K562 (cell line): Measurements from ENCODE around the gene ZNF277. TPM values are rescaled to one million over a fixed set of nuclear protein-coding genes. Genes with fewer than 3 reads are reported as not detected.
A peak's percentile ranks its signal among the peaks of the same experiment; 100 is the strongest.

Experiments
- ATAC-seq: fragments of 200-7000 bp; cut with Tn5 transposase; 3 replicates; pipeline ENCODE4 v1.9.1; 2020; ENCODE audit warnings: moderate library complexity
- BruUV-seq: library from RNA; stranded (reverse); fragments of 400-500 nt; replicated peaks from 2 replicates; lab custom pipeline; 2021; lab: Mats Ljungman, UMichigan
- CTCF ChIA-PET: fragments of 300-600 bp; formaldehyde crosslinking; extraction: SDS; loops from one replicate; lab custom pipeline; 2021; ENCODE audit warnings: low intra/inter-chr PET ratio; lab: Yijun Ruan, JAX
- POLR2A ChIA-PET: fragments of 300-600, 350-650 bp; sonication (Branson Sonifier 250); formaldehyde crosslinking; extraction: SDS; loops from one replicate; lab custom pipeline; 2021; ENCODE audit warnings: antibody characterized with exemption, inconsistent platforms; lab: Yijun Ruan, JAX
- DNase-seq, 4 experiments: peaks; one replicate each; pipeline versions ENCODE4 v3.0.0 to v3.0.0-alpha.2; 2011 to 2018; ENCODE audit warnings: low spot score in 3 of 4, mixed read lengths in 3 of 4; ENCODE audit errors: extremely low read depth in 1 of 4
- FAIRE-seq: peaks from 2 replicates; lab custom pipeline; 2011; peaks lifted over from hg19 to GRCh38; lab: Jason Lieb, UNC
- H2AFZ ChIP-seq: 2 replicates; pipeline ENCODE4 v1.6.0; 2011; ENCODE audit warnings: low read depth, low read length, control low read depth, inconsistent platforms
- H3K27ac ChIP-seq: fragments of 200-600 bp; 3 replicates; pipeline ENCODE4 v1.8.0; 2011; ENCODE audit warnings: low read depth, mild to moderate bottlenecking, control low read depth, inconsistent platforms, low read length, moderate library complexity, mixed read lengths; ENCODE audit errors: extremely low read depth
- H3K27me3 ChIP-seq, 2 experiments: fragments of 300-600 bp in 1 of 2; 2 replicates in 1 of 2; 3 replicates in 1 of 2; pipeline versions ENCODE4 v1.6.0 to v1.8.0; 2011; ENCODE audit warnings: inconsistent platforms in 2 of 2, low read length in 2 of 2, mild to moderate bottlenecking in 1 of 2, mixed read lengths in 1 of 2, moderate library complexity in 1 of 2; ENCODE audit not compliant: control insufficient read depth in 2 of 2, insufficient read depth in 2 of 2
- H3K36me3 ChIP-seq: fragments of 300-600 bp; 3 replicates; pipeline ENCODE4 v1.8.0; 2011; ENCODE audit warnings: mild to moderate bottlenecking, low read length, inconsistent platforms; ENCODE audit not compliant: control insufficient read depth, insufficient read depth
- H3K4me1 ChIP-seq, 2 experiments: fragments of 200-600 bp in 1 of 2; replicated peaks in 1 of 2; 2 replicates in 1 of 2; 3 replicates in 1 of 2; pipeline versions ENCODE4 v1.5.1 to v1.8.0; 2011; ENCODE audit warnings: inconsistent platforms in 2 of 2, low read length in 2 of 2, mild to moderate bottlenecking in 1 of 2, mixed read lengths in 1 of 2, moderate library complexity in 1 of 2; ENCODE audit not compliant: control insufficient read depth in 2 of 2, insufficient read depth in 2 of 2
- H3K4me2 ChIP-seq: 2 replicates; pipeline ENCODE4 v1.6.1; 2011; ENCODE audit warnings: low read length, control low read depth, inconsistent platforms, mixed read lengths; ENCODE audit not compliant: insufficient read depth
- H3K4me3 ChIP-seq: fragments of 200-600 bp; sonication (generic), shearing (Covaris generic); 2 replicates; pipeline ENCODE4 v1.5.1; 2016; ENCODE audit warnings: control low read depth, inconsistent platforms
- H3K79me2 ChIP-seq: fragments of 200-600 bp; 3 replicates; pipeline ENCODE4 v1.8.0; 2011; ENCODE audit warnings: low read length, inconsistent platforms; ENCODE audit not compliant: control insufficient read depth, insufficient read depth
- H3K9ac ChIP-seq, 2 experiments: 2 replicates each; pipeline versions ENCODE4 v1.6.0 to v1.6.1; 2011; ENCODE audit warnings: low read depth in 2 of 2, low read length in 2 of 2, control low read depth in 1 of 2, inconsistent platforms in 1 of 2, mild to moderate bottlenecking in 1 of 2, mixed read lengths in 1 of 2; ENCODE audit not compliant: insufficient read depth in 1 of 2
- H3K9me1 ChIP-seq: one replicate; pipeline ENCODE4 v1.6.0; 2011; ENCODE audit warnings: inconsistent platforms, mild to moderate bottlenecking, low read length, moderate library complexity; ENCODE audit not compliant: control insufficient read depth, insufficient read depth
- H3K9me3 ChIP-seq: replicated peaks from 2 replicates; pipeline ENCODE4 v1.5.1; 2011; ENCODE audit warnings: low read depth, low read length, inconsistent platforms; ENCODE audit not compliant: control insufficient read depth, insufficient read depth
- H4K20me1 ChIP-seq: replicated peaks from 2 replicates; pipeline ENCODE4 v1.6.1; 2011; ENCODE audit warnings: low read length, inconsistent platforms, mixed read lengths; ENCODE audit not compliant: control insufficient read depth, insufficient read depth
- HDAC3 ChIP-seq: fragments of 450-650 bp; IDR thresholded peaks from 2 replicates; pipeline ENCODE4 v1.6.1; 2018; ENCODE audit warnings: borderline replicate concordance, mild to moderate bottlenecking, moderate library complexity; ENCODE audit not compliant: partially characterized antibody
- NELFE ChIP-seq: IDR thresholded peaks from 2 replicates; pipeline ENCODE4 v1.6.1; 2011; ENCODE audit warnings: mild to moderate bottlenecking; ENCODE audit not compliant: insufficient read depth, insufficient read length
- SIN3B ChIP-seq: fragments of 450-650 bp; IDR thresholded peaks from 2 replicates; pipeline ENCODE4 v1.6.1; 2017; ENCODE audit warnings: low read depth, mild to moderate bottlenecking, moderate library complexity
- ZKSCAN1 ChIP-seq: fragments of 150-350 bp; IDR thresholded peaks from 2 replicates; pipeline ENCODE4 v1.6.1; 2016; ENCODE audit warnings: low read depth, low read length
- ZNF277 ChIP-seq: fragments of 250-450 bp; sonication (Bioruptor Pico); IDR thresholded peaks from 2 replicates; pipeline ENCODE4 v1.8.0; 2022; ENCODE audit warnings: inconsistent platforms, mild to moderate bottlenecking, moderate library complexity, borderline replicate concordance
- WGBS: fragments of 100-300 bp; shearing (Covaris generic); methylation state at CpG from one replicate; pipeline ENCODE4 v1.1.6; 2016; ENCODE audit warnings: low coverage, mixed read lengths; ENCODE audit not compliant: insufficient coverage; ENCODE audit errors: missing lambda C conversion rate; 5-methylcytosine and 5-hydroxymethylcytosine counted together
- in situ Hi-C: fragments of 300-500 bp; cut with MboI; formaldehyde crosslinking; loops from 4 replicates; pipeline ENCODE4 v1.15.0; 2018; ENCODE audit warnings: inconsistent platforms, mixed read lengths
- intact Hi-C: fragments of 100-400 bp; cut with micrococcal nuclease; formaldehyde crosslinking; loops from 2 replicates; pipeline ENCODE4 v1.14.2; 2022
- polyA plus RNA-seq, 8 experiments: library from polyadenylated mRNA; depleted of rRNA in 4 of 8; stranded (reverse) in 5 of 8; unstranded in 3 of 8; fragments of >200 nt; fragmentation: Nextera tagmentation in 2 of 8; fragmentation: Illumina TruSeq in 1 of 8; extraction: Ambion mirVana in 2 of 8; extraction: Trizol in 1 of 8; gene quantifications; 2 replicates each; pipeline versions ENCODE4 v1.2.1 to v1.2.3, GENCODE V29; 2011 to 2014; ENCODE audit warnings: inconsistent platforms in 1 of 8, missing spikeins in 1 of 8
- total RNA-seq, 7 experiments: library from RNA; depleted of rRNA in 6 of 7; stranded (reverse); fragments of >200 nt in 6 of 7; fragmentation: Illumina TruSeq in 2 of 7; extraction: Trizol in 2 of 7; gene quantifications; 2 replicates each; pipeline versions ENCODE4 v1.2.1 to v1.2.3, GENCODE V29; 2011 to 2021; ENCODE audit warnings: low replicate concordance in 1 of 7
- TF ChIP-seq, protein P1 (sequence below): sonication (generic); formaldehyde crosslinking; IDR thresholded peaks from 2 replicates; pipeline ENCODE4 v1.8.1; 2023; ENCODE audit warnings: mild to moderate bottlenecking, missing genetic modification reagents, moderate library complexity
- TF ChIP-seq, protein P2 (sequence below): IDR thresholded peaks from 3 replicates; pipeline ENCODE4 v1.6.1; 2011; ENCODE audit warnings: borderline replicate concordance, mild to moderate bottlenecking, moderate library complexity; ENCODE audit not compliant: insufficient read length; ENCODE audit errors: extremely low read depth

The ZNF277 gene
- total and polyA plus RNA-seq, 9 of the 15 experiments (the other 6 are each of a cell fraction or from before 2014, with no cell fraction given): 18.8 to 33.5 (median 27.7) TPM

DNA sequence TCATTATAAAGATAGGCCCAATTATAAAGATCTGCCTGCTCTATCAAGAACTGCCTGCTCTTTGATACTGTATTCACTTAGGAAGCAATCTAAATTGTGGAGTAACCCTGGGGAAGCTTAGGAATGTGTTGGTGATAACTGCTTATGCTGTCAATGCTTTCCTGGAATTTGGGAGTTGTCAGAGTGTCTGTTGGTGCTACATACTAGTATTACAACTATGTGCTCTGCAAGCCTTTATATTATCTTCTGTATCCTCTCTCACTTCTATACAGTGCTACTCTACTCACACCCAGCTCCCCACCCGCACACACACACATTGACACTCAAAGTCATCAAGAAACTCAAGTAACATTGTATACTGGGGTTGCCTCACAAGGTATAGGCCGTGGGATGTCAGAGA, 6.1 kb downstream of the ZNF277 start:
- FAIRE-seq: no peak
- in situ Hi-C loops (no loop called here), intact Hi-C loops (no loop called here)
- Histone ChIP-seq H3K36me3 (no peaks in the 10 kb centered on the region), H3K27me3 (no peaks in the 10 kb centered on the region), H2AFZ (no peak overlapping the region), H3K9me3 (no peaks in the 10 kb centered on the region), H4K20me1 (no peaks in the 10 kb centered on the region), H3K4me1 (0 out of 5 replicates have a peak, but pooled peaks cover 0 to 2% of the 10 kb centered on the region in 2 experiments), H3K9ac (no peak overlapping the region), H3K4me2 (no peak overlapping the region), H3K9me1 (no peaks in the 10 kb centered on the region), H3K79me2 (peaks cover 10% of the 10 kb centered on the region; the same call in 2 of the 3 replicates), H3K27ac (no peak overlapping the region), H3K4me3 (no peak overlapping the region)
- BruUV-seq: no TSS peak
- no peak; the same call in 2 of the 3 replicates for ATAC-seq
- ChIA-PET CTCF (no interaction called here), POLR2A (no interaction called here)
- WGBS: 56% methylated on average over 2 of the region's 2 CpGs
- TF ChIP-seq ZNF277 (CRISPR knock-in tag) (peak; percentile 69; the same call in 1 of the 2 replicates), HDAC3 (no peak), NELFE (no peak), SIN3B (no peak), ZKSCAN1 (no peak)
- TF ChIP-seq, protein P1, sequence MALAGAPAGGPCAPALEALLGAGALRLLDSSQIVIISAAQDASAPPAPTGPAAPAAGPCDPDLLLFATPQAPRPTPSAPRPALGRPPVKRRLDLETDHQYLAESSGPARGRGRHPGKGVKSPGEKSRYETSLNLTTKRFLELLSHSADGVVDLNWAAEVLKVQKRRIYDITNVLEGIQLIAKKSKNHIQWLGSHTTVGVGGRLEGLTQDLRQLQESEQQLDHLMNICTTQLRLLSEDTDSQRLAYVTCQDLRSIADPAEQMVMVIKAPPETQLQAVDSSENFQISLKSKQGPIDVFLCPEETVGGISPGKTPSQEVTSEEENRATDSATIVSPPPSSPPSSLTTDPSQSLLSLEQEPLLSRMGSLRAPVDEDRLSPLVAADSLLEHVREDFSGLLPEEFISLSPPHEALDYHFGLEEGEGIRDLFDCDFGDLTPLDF (CRISPR knock-in tag): no peak
- TF ChIP-seq, protein P2, sequence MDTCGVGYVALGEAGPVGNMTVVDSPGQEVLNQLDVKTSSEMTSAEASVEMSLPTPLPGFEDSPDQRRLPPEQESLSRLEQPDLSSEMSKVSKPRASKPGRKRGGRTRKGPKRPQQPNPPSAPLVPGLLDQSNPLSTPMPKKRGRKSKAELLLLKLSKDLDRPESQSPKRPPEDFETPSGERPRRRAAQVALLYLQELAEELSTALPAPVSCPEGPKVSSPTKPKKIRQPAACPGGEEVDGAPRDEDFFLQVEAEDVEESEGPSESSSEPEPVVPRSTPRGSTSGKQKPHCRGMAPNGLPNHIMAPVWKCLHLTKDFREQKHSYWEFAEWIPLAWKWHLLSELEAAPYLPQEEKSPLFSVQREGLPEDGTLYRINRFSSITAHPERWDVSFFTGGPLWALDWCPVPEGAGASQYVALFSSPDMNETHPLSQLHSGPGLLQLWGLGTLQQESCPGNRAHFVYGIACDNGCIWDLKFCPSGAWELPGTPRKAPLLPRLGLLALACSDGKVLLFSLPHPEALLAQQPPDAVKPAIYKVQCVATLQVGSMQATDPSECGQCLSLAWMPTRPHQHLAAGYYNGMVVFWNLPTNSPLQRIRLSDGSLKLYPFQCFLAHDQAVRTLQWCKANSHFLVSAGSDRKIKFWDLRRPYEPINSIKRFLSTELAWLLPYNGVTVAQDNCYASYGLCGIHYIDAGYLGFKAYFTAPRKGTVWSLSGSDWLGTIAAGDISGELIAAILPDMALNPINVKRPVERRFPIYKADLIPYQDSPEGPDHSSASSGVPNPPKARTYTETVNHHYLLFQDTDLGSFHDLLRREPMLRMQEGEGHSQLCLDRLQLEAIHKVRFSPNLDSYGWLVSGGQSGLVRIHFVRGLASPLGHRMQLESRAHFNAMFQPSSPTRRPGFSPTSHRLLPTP: no peak
- no peak for DNase-seq
